SK-N-MC (cell line): ENCODE data around the gene MUC3A.

Experiments
- DNase-seq: peaks from one replicate; pipeline ENCODE4 v3.0.0-alpha.2; 2011; ENCODE audit warnings: low read depth, low spot score
- H3K27ac ChIP-seq: fragments of 200-600 bp; sonication (generic); 2 replicates; pipeline ENCODE4 v1.5.1; 2016; ENCODE audit warnings: mixed run types
- H3K36me3 ChIP-seq: fragments of 200-600 bp; sonication (generic); 2 replicates; pipeline ENCODE4 v1.6.1; 2017; ENCODE audit warnings: antibody characterized with exemption, low read length, mixed read lengths; ENCODE audit not compliant: insufficient read depth
- H3K4me3 ChIP-seq: fragments of 200-600 bp; sonication (generic); 2 replicates; pipeline ENCODE4 v1.5.1; 2016
- H3K9ac ChIP-seq: fragments of 200-600 bp; sonication (generic); 2 replicates; pipeline ENCODE4 v1.8.0; 2017; ENCODE audit warnings: mixed run types, mixed read lengths; ENCODE audit not compliant: insufficient read length
- H3K9me3 ChIP-seq: fragments of 200-600 bp; sonication (generic); 2 replicates; pipeline ENCODE4 v1.6.1; 2017; ENCODE audit warnings: low read depth, mild to moderate bottlenecking, antibody characterized with exemption, low read length, moderate library complexity, mixed read lengths
- EZH2 ChIP-seq: fragments of 200-600 bp; sonication (generic); IDR thresholded peaks from one replicate; pipeline ENCODE4 v1.6.1; 2017; ENCODE audit warnings: antibody characterized with exemption
- FOXP2 ChIP-seq: optimal IDR thresholded peaks from 2 replicates; pipeline ENCODE3; 2011; ENCODE audit warnings: mild to moderate bottlenecking, moderate library complexity; ENCODE audit not compliant: insufficient read depth; ENCODE audit errors: extremely low read length, control extremely low read depth
- POLR2AphosphoS5 ChIP-seq: IDR thresholded peaks from 2 replicates; pipeline ENCODE4 v1.6.1; 2012; ENCODE audit warnings: mild to moderate bottlenecking, low read depth, low read length, borderline replicate concordance

MUC3A gene

DNA sequence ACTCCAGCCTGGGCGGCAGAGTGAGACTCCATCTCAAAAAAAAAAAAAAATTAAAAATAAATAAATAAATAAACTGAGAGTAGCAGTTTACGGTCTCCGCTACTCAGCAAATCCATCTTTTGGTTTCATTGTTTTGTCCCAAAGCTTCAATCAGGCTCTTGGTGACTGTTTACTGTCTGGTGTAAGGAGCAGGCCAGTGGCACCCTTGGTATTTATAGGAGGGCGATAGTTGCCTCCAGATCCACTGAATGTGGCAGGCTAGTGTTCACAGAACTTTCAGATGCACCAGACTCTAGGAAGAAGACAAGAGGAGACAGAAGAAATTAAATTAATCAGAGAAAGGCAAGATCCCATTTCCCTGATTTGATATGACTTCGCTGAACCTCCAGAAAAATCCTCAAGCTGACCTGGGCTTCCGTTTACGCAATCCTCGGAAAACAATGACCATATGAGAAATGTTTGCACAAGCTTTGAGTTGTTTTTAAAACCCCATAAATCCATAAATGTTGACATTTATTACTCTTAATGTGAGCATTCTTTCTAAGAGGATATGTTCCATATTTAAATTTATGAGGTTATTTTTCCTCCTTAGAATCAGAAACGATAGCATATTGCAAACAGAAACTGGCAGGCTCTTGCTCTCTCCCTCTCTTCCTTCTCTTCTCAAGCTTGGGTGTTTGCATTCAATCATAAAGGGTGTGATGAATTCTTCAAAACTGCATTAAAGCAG, 7.1 kb upstream of the MUC3A start:
- TF ChIP-seq FOXP2 (no peak), POLR2AphosphoS5 (no peak), EZH2 (no peak)
- Histone ChIP-seq H3K4me3 (peak overlapping the region; percentile 4; the same call in 1 of the 2 replicates), H3K9ac (no peak overlapping the region), H3K36me3 (no peaks in the 10 kb centered on the region), H3K27ac (no peak overlapping the region), H3K9me3 (no peaks in the 10 kb centered on the region)
- DNase-seq, result no peak

GRCh38 chr7:100943693-100944092, 5.6 kb upstream of the MUC3A start:
- no peak for TF ChIP-seq FOXP2
- TF ChIP-seq EZH2, result no peak
- no peak for TF ChIP-seq POLR2AphosphoS5
- H3K27ac ChIP-seq, result no peak overlapping the region
- H3K4me3 ChIP-seq, result no peak overlapping the region
- DNase-seq, result no peak
- no peak overlapping the region for H3K9ac ChIP-seq
- H3K9me3 ChIP-seq, result no peaks in the 10 kb centered on the region
- no peaks in the 10 kb centered on the region for H3K36me3 ChIP-seq

DNA sequence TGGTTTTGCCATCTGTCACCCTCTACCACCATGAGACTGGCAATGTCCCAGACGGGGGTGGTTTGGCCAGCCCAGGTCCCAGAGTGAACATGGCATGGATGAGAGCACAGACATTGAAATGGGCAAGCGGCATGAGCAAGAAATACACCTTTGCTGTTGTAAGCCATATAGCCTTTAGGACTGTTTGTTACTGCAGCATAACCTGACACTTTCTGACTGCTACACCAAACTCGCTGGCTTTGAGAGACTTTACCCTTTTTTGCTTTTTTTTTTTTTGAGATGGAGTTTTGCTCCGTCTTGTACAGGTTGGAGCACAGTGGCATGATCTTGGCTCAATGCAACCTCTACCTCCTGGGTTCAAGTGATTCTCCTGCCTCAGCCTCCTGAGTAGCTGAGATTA, 5.2 kb upstream of the MUC3A start:
- Histone ChIP-seq H3K4me3 (no peak overlapping the region), H3K9ac (no peak overlapping the region), H3K36me3 (no peaks in the 10 kb centered on the region), H3K27ac (no peak overlapping the region), H3K9me3 (no peaks in the 10 kb centered on the region)
- TF ChIP-seq POLR2AphosphoS5 (no peak), FOXP2 (no peak), EZH2 (no peak)
- no peak for DNase-seq

GRCh38 chr7:100946111-100946510, 3.2 kb upstream of the MUC3A start:
- Histone ChIP-seq H3K9me3 (no peaks in the 10 kb centered on the region), H3K4me3 (no peak overlapping the region), H3K9ac (no peak overlapping the region), H3K36me3 (no peaks in the 10 kb centered on the region), H3K27ac (no peak overlapping the region)
- DNase-seq, result no peak
- TF ChIP-seq POLR2AphosphoS5 (no peak), EZH2 (no peak), FOXP2 (no peak)

DNA sequence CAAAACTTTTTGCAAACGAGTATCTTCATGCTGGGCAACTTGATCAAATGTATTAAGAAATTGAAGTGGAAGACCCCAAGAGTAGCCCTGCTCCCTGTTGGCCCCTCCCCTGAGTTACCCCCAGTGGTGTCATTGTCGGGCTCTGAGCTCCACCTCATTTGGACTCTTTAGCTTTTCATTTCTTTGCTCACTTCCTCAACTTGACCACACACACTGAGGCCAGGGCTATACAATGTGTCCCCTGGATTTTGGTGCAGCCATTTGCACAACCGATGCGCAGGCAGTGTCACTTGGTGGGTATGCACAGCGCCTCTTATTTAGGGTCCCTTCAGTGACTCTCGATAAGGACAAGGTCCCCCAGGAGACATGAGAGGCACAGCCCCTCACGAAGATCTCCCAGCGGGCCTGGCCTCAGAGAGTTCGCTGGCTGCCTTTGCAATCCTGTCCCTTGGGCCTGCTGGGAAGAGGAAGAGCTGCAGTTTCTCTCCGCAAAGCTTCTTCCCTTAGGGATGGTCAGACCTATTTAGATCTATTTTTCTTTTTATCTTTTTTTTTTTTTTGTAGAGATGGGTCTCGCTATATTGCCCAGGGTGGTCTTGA, 2.5 kb upstream of the MUC3A start:
- Histone ChIP-seq H3K27ac (no peak overlapping the region), H3K9me3 (no peaks in the 10 kb centered on the region), H3K4me3 (no peak overlapping the region), H3K9ac (no peak overlapping the region), H3K36me3 (no peaks in the 10 kb centered on the region)
- TF ChIP-seq POLR2AphosphoS5 (no peak), FOXP2 (no peak), EZH2 (no peak)
- DNase-seq, result no peak

GRCh38 chr7:100947792-100948191, 1.5 kb upstream of the MUC3A start:
- no peaks in the 10 kb centered on the region for H3K36me3 ChIP-seq
- no peaks in the 10 kb centered on the region for H3K9me3 ChIP-seq
- H3K27ac ChIP-seq, result no peak overlapping the region
- DNase-seq, result no peak
- no peak for TF ChIP-seq POLR2AphosphoS5
- TF ChIP-seq EZH2, result no peak
- TF ChIP-seq FOXP2, result no peak
- H3K4me3 ChIP-seq, result no peak overlapping the region
- no peak overlapping the region for H3K9ac ChIP-seq

DNA sequence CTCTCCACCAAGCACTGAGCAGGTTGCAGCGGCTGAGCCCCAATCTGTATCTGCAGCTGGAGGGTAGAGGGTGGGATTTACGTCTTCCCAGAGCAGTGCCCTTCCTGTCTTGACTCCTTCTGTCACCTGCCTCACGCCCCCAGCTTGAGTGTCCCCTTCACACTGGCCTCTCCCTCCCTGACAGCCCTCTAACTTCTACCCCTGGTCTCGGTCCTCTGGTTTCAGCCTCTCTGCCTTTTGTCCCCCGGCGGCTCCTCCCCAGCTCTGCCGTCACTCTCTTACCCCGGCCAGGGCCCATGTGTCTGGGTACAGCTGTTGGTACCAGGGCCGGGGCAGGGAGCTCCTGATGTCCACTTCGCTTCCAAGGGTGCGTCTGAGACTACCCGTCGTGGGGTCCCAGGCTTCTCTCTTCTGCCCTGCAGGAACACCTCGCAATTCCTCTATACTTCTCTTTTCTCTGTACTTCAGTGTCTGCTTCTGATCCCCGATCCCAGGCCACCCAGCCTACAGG, 654 bp downstream of the MUC3A start:
- TF ChIP-seq EZH2 (no peak), POLR2AphosphoS5 (no peak), FOXP2 (no peak)
- no peak overlapping the region for H3K27ac ChIP-seq
- H3K36me3 ChIP-seq, result no peaks in the 10 kb centered on the region
- H3K9ac ChIP-seq, result no peak overlapping the region
- no peak for DNase-seq
- H3K9me3 ChIP-seq, result no peaks in the 10 kb centered on the region
- no peak overlapping the region for H3K4me3 ChIP-seq

DNA sequence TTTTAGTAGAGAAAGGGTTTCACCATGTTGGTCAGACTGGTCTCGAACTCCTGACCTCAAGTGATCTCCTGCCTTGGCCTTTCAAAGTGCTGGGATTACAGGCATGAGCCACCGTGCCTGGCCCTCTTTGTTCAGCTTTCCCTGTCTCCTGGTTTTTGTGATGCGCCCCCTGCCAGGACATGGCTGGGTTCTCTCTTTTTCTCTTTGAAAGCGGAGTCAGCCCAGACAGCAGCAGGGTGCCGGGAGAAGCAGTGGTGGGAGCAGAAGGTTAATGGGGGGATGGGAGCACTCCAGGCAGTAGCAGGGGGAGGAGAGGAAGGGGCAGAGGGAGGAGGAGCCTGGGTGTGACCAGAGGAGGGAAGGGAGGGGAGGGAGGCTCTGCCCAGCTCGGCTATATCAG, 1.8 kb downstream of the MUC3A start:
- Histone ChIP-seq H3K27ac (no peak overlapping the region), H3K4me3 (no peak overlapping the region), H3K9ac (no peak overlapping the region)

More for the DNA sequence above, 1.8 kb downstream of the MUC3A start:
- no peak for TF ChIP-seq FOXP2
- no peak for TF ChIP-seq POLR2AphosphoS5
- TF ChIP-seq EZH2, result no peak
- no peak for DNase-seq
- no peaks in the 10 kb centered on the region for H3K36me3 ChIP-seq
- no peaks in the 10 kb centered on the region for H3K9me3 ChIP-seq
